Measurements from ENCODE around the gene GRWD1.

DNA sequence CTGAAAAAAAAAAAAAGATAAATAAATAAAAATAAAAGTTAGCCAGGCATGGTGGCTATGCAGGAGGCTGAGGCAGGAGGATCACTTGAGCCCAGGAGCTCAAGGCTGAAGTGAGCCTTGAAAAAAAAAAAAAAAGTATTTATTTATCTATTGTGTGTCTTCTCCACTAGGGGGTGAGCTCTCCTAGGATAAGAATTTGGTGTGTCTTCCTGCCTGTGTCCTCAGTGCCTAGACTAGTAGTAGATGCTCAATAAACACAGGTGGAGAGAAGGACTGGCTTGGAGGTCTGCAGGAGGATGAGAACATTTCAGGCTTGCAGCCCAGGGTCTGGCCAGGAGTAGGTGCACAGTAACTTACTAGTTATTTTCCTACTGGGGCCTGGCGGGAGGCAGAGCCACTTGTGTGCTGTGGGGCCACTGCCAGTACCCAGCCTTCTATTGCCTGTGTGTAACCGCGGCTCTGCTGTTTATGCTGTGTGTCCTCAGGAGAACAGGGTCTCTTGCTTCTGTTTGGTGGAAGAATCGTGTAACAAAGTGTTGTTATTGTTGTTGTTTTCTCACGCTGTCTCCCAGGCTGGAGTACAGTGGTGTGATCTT is 60.5 kb downstream of the GRWD1 start:
- TF ChIP-seq POLR2AphosphoS5 (IDR thresholded peaks at IDR 0.05; ENCODE audit: borderline replicate concordance, low read depth, low read length) (no peak), EZH2 (IDR thresholded peaks at IDR 0.05) (no peak), FOXP2 (optimal IDR thresholded peaks at IDR 0.05; ENCODE audit: control extremely low read depth, extremely low read length, insufficient read depth) (no peak)

Data from SK-N-MC (cell line).